GM18861 (cell line): ENCODE data around the gene METTL24.
"Not testable (repeated sequence)": the region's sequence is repeated elsewhere in the genome, so short reads cannot be mapped to it uniquely, and the experiment has no call there.

ENCODE experiments used
- ATAC-seq: cut with Tn5 transposase; IDR thresholded peaks from one replicate; pipeline ENCODE4 v1.9.1; 2021; ENCODE audit not compliant: unreplicated experiment

METTL24 gene

DNA sequence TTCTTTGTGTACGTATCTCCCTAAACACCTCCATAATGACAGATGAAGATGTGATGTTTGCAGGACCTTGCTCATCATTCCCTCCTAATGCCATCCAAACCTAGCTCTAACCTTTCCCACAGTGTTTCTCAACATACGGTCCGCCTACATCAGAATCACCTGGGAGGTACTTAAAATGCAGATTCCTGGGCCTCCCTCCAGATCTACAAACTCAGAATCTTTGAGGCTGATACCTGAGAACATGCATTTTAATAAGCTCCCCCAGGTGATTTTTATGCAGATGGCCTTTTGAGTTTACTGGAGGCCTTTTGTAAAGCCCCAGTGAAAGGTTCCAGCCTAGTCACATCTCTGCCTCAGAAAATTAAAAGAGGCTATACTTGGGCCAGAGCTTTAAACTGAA, 40.5 kb downstream of the METTL24 start:
- ATAC-seq = no peak

DNA sequence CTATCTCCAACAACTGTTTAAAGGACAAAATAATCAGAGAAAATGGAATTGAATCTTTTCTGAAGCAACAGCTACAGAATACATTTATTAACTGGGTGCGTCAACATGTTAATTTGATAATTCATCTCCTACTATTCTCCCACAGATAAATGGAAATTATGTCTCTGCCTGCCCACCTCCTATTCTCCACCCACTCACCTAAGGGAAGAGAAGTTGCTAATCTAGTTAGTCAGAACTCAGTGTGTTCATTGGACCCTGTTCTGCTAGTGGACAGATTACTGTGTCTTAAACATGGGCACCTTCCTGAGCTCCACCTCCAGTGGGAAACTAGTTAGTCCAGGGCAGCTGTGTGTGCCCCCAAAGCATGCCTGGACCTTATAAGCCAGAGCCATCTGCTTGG, 41.0 kb downstream of the METTL24 start:
- ATAC-seq = no peak

DNA sequence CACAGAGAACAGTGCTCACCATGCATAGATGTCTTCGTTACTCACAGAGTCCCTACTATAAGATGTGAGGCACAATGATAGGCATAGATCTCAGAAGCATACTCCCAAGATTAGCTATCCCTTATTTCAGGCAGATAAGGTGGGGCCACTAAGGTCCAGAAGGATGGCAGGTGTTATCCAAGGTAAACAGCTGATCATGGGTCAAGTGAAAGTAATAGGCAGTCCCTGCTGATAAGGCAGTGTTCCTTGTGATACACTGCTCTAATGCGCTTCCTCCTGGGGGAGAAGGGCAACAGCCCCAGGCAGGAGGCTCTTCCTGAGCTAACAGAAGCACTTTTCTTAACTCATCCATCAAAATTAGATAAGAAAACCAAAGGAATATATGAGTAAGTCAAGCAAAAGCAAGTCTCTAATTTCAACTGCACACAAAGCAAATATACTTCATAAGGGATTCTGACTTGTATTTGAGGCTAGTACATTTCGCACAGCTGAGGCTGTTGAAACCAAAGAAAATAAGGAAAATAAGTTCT, 42.2 kb downstream of the METTL24 start:
- no peak for ATAC-seq

DNA sequence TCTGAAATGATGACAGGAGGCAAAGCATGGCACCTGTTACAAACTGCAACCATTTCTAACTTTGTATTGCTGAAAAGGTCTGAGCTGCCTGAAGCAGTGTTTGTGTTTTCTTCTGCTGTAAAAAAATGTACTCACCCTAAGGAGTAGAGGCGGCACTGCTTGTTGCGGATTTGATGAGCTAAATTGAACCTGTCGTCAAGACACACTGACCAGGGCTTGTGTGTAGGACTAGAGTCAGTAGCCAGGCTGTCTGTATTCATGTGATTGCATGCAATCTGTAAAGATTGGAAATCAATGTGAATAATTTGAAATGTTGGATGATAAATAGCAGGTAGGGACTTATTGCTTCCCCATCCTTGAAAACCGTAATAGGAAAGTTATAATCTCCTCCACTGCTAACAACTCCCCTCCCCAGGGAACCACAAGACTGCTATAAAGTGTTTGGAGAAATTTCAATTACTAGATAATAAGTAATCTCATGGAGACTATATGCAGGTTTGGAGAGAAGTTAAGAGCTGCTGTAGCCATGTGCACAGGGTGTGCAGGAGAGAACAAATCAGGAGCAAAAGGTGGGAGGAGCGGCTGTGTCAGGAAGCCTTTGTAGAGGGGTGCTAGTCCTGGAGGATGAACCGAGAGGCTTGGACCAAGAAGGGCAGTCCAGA, 42.8 kb downstream of the METTL24 start:
- no peak for ATAC-seq

DNA sequence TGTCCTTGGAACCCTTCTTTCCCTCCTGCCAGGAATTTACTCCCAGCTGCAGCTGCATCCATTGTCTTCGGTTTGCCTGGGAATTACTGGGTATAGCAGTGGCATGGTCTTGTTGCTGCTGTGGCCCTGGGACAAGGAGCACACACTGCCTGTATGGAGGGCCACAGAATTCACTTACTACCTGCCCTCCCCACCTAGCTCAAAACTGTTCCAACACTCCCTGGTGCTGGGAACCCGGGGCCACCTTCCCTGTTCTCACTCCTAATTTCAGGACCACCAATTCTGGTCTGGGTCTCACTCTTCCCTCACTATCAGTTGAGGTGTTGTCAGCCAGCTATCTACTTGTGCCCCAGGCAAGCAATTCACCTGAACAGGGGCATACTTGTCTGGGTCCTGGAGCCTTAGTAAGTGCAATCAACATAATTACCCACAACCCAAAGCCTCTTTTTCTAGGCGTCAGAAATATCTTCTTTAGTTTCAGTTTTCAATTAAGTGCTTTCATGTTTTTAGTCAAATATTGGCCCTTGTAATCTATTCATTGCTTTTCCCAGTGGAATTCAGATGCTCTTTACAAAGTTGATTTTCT, 47.2 kb downstream of the METTL24 start:
- ATAC-seq = no peak

DNA sequence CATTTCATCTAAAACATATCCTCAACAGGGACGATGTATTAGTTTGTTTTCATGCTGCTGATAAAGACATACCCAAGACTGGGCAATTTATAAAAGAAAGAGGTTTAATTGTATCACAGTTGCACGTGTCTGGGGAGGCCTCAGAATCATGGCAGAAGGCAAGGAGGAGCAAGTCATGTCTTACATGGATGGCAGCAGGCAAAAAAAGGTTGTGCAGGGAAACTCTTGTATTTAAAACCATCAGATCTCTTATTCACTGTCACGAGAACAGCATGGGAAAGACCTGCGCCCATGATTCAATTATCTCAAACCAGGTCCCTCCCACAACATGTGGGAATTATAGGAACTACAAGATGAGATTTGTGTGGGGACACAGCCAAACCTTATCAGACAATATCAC, 48.7 kb downstream of the METTL24 start:
- ATAC-seq = not testable (repeated sequence)

DNA sequence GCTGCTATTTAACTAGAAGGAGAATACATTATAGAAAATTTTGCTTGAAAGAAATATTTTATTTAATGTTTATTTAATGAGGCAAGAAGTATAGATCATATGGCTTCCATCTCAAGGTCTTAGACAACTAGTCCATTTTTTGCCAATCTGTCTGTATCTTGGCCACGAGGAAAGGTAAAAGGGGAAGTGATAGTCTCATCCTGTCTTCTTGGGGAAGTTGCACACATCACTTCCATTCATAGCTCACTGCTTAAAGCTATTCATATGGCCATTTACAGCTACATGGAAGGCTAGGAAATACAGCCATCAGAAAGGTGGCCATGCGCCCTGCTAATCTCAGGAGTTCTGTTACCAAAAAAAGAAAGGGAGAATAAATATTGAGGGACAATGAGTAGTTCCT, 50.8 kb downstream of the METTL24 start:
- ATAC-seq = no peak

DNA sequence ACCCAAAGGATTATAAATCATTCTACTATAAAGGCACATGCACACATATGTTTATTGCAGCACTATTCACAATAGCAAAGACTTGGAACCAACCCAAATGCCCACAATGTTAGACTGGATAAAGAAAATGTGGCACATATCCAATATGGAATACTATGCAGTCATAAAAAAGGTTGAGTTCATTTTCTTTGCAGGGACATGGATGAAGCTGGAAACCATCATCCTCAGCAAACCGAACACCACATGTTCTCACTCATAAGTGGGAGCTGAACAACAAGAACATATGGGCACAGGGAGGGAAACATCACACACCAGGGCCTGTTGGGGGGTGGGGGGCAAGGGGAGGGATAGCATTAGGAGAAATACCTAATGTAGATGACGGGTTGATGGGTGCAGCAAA, 52.3 kb downstream of the METTL24 start:
- ATAC-seq = not testable (repeated sequence)

DNA sequence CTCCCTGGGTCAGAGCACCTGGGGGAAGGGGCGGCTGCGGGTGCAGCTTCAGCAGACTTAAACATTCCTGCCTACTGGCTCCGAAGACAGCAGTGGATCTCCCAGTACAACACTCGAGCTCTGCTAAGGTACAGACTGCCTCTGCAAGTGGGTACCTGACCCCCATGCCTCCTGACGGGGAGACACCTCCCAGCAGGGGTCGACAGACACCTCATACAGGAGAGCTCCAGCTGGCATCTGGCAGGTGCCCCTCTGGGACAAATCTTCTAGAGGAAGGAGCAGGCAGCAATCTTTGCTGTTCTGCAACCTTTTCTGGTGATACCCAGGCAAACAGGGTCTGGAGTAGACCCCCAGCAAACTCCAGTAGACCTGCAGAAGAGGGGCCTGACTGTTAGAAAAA, 54.5 kb downstream of the METTL24 start:
- not testable (repeated sequence) for ATAC-seq

DNA sequence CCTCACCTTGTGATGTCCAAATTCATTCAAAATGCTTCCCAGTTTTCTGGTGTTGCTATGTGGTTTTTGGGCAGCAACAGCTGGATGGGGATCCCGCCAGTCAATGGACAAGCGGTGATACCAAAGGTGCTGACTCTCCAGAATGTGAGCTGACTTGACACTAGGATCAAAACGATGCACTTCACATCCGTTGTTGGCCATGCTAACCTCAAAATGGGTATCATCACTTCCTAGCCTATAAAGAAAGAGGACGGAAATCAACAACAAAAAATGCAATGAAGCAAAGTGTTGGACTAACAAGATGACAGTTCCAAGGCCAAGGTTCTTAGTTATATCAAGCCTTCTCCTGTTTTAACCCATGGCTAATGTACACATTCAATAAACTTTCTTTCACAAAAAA, 59.2 kb downstream of the METTL24 start:
- ATAC-seq = no peak

DNA sequence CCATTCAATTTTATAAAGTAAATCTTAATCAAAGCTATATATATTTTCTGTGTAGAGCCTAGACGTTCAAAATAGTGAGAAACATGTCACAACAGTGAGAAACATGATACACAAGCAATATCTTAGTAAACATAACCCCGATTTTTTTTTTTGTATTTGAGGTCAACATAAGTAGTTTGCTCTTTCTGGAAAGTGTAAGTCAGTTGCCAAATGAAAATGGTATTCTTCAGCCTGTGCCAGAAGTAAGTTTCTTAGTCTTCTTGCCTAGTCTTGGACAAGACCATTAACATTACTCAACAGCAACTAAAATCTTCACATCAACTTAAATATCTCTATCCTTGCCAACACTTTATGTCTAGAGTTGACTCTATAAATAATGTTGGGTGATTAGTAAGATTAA, 59.7 kb downstream of the METTL24 start:
- ATAC-seq = no peak

DNA sequence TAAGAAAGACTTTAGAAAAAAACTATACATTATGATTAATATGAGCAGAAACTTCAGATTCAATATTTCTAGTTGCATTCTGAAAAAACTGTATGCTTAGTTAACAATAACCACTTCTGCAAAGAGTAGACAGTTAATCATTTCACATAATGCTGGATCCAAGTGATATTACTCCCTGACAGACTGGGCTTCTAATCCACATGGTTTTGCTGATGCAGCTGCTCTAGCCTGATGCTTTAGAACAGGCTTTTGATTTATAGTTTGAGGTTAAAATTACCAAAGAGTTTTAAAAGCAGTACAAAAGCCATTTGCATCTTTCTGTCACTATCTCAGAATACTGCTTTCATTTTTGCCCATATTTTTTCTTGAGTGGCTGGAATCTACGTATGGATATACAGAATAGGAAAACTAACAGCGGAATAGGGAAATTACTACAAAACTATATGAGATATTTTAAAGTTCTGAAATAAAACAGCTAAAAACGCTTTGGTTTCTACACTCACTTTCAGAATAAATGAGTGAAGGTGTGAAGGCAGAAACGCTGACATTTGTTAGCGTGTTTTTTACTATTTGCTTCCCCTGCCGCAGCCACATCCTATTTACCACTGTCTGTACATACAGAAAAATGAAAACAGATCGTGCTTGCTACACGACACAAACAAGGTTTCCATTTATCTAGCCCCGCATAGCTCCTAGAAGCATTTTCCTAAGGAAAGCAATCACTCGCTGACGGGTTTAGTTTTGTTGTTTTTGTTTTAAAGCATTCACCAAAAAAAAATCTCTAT, 61.7 kb downstream of the METTL24 start:
- no peak for ATAC-seq

DNA sequence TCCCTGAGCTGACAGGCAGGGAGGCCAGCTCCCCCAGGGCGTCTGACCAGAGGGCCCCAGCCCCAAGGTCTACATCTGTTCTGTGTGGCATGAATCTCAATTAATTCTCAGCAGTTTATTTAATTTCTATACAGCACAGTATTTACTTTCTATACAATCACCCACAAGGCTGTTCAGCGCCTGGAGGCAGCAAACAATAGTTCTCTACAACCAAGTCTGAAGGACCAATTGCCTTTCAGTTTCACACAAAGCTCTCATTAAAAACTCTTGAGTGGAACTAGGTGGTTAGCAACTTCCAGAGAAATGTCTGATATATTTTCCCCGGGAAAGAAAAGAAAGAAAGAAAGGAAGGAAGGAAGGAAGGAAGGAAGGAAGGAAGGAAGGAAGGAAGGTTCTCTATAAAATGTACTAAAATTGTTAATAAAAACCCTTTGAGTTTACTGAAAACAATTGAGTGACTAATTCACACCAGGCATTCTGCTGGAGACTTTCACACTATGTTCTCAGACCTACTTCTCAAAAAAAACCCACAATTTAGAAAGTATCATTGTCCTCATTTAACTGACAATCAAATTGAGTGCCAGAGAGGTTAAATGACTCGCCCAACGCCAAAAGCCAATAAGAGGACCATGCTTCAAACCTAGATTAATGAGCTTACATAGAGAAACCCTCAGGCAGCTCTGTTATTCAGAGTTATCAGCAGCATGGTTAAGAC, 62.5 kb downstream of the METTL24 start:
- no peak for ATAC-seq

DNA sequence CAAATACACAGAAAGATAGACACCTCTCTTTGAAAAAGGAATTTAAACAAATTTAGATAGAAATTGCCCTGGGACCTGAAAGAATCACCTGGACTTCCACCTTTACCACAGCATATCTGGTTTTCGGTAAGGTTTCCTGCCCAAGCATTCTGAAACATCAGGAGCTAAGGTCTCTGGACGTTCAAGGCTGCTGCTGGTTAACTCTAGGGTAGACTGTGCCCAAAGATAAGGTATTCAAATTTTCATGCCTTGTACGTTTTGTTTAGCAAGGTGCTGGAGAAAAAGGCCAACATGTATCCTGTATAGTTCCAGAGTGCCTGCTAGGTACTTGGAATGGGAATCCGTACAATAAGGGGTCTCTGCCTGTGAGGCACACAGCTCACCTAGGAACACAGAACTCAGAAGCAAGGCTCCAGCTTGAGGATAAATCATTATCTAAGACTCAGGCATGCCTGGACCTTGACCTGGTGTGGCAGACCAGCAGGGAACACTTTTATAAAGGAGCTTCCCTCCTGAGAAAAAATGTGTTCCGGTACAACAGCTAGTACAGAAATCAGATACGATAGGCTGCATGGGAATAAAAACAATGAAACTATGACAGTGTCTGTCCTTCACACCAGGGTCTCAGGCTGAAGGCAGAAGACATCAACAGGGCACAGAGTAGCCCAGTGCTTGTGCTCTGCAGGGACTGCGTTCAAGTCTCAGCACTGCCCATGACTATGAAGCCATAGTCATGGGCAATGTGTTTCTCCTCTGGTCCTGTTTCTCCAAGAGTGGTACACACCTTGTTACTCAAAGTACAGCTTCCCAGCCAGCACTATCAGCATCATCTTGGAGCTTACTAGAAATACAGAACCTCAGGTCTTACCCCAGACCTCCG, 70.4 kb downstream of the METTL24 start:
- ATAC-seq = no peak

DNA sequence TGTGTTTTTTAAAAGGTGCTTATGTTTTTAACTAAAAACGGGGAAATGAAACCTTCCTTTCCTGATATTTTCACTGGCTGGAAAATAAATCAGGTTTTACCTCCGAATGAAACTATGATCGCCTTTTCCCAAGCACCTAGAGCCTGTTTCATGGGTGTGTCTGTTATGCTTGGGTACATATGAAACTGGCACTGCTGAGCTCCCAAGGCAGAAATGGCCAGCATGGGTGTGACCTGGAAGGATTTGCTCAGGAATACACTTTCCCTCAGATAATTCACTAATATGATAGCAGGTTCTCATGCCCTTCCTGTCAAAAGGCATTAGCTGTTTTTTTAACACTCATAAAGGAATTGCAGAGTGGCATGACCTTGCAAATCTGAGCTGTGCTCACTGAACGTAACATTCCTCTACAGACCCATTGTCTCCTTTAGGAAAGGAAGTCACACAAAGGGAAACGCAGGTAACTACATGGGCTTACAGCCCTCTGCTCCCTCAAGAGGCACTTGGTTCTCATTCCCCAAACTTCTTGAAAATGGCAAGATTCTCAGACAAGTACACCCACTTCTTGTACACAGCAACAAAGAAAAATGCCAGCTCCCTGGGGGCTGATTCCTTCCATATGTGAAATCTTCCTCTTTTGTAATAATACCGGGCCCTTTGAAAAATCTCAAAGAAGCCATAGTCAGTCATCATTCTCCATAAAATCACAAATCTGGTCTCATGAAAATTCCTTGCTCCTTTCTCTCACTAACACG, 72.7 kb downstream of the METTL24 start:
- no peak for ATAC-seq

DNA sequence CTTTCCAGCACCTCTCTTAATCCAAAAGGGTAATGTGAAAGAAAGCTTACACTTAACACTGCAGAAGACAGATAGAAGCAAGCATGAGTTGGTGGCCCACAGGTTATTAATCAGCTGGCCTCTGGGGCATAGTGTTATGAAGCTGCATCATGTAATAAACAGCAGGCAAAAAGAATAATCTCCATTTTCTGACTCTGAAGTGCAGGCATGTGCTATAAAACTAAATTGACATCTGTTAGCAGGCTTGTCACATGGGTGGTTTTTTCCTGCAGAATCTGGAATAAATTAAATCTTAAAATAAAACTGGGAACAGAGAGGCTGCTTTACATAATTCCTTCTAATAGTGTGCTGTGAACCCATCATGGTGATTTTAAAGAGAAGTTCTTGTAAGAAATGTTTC, 73.3 kb downstream of the METTL24 start:
- no peak for ATAC-seq

DNA sequence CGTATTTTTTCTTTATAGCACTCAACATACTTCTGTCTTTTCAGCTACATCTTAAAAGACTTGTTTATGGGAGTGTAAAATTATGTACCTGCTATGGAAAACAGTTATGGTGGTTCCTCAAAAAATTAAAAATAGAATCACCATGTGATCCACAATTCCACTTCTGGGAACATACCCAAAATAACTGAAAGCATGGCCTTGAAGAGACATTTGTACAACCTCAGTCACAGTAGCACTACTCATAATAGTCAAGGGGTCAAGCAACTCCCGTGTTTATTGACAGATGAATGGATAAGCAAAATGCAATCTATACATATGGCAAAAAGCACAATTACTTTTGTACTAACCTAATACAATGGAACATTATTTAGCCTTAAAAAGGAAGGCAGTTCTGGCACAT, 74.5 kb downstream of the METTL24 start:
- ATAC-seq = no peak

DNA sequence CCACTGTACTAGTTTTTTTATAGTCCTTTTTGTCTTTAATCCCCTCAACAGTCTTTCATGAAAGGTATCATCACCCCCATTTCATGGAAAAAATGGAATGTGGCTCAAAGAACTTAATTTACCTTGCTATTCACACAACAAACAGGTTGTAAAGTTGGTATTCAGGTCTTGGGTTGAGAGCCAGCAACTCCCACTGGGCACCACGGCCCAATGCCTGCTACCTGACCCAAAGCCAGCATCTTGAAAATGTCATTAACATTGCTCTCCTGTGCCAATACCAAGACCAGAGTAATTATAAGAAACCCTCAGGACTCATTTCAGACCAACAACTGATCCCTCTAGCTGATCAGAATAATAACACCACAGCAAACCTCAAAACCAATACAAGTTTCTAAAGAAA, 75.7 kb downstream of the METTL24 start:
- no peak for ATAC-seq

DNA sequence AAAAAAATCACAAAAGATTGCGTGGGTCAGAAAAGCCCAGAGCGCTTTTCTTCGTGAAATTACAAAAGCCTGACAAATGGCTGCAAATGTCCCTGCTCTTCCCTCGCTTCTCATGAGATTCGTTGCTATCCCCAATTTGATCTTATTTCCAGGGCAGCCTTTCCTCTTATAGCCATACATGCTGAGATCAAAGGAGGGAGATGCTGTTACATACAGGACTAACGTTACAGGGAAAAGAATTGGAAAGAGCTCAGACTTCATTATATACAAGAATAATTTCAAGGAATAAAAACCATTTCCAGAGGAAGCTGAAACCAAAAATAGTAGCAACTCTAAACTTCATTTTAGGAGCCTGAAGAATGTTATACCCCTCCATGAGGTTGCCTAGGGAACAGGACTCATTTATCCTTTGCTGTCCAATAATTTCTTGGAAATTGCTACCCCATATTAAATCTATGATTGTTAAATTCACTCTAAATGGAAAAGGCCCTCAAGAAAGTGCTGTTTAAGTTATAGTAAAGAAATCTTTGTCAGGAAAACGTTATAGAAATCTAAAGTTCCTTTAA, 81.0 kb downstream of the METTL24 start:
- no peak for ATAC-seq
